NCI-H2107 treated with DMSO at 0.1 percent for 48 hours (cell line): ENCODE data around the gene ZFP90.

Source experiments
- DNase-seq: peaks from one replicate; lab custom pipeline; 2025; ENCODE audit not compliant: unreplicated experiment; lab: John Stamatoyannopoulos, UW

ZFP90 gene

DNA sequence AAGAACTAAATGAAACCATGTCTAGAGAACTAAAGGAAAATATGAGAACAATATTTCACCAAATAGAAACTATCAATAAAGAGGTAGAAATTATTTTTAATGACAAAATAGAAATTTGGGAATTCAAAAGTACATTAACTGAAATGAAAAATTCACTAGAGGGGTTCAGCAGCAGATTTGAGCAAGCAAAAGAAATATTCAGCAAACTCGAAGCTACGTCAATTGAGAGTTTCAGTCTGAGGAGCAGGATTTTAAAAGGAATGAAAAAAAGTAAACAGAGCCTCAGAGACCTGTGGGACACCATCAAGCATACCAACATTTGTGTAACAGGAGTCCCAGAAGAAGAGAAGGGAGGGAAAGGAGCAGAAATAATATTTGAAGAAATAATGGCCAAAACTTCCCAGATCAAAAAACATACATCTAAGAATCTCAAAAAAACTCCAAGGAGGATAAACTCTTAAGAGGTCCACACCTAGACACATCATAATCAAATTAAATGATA is 38.3 kb downstream of the ZFP90 start:
- no peak for DNase-seq

DNA sequence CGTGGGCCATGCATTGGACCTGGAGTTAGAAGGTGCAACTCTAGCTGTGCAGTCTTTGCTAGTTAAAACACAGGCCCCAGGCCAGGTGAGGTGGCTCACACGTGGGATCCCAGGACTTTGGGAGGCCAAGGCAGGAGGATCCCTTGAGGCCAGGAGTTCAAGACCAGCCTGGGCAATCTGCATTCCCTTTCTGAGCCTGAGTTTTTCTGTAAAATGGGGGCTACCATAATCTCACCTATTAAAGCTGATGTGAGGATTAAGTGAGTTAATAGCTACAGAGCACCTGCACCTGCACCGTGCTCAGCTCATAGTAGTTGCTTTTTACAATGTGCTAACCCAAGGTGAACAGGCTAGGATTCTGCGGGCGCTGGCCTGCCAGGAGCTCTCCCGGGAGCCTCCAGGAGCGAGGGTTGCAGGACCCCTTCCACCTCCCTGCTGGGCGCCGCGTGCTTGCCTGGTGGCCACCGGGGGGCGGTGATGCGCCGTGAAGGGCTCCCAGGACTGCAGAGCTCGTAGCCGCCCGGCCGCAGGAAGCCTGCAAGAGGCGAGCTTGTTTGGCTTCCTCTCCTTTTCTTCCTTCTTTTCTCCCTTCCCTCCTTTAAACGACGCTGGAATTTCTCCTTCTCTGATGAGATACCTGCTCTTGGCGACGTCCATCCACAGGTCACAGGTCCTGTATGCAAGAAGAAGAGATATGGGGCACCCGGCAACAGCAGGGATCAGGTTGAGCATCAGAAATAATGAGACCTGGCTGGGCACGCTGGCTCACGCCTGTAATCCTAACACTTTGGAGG is 51.3 kb downstream of the ZFP90 start:
- no peak for DNase-seq

DNA sequence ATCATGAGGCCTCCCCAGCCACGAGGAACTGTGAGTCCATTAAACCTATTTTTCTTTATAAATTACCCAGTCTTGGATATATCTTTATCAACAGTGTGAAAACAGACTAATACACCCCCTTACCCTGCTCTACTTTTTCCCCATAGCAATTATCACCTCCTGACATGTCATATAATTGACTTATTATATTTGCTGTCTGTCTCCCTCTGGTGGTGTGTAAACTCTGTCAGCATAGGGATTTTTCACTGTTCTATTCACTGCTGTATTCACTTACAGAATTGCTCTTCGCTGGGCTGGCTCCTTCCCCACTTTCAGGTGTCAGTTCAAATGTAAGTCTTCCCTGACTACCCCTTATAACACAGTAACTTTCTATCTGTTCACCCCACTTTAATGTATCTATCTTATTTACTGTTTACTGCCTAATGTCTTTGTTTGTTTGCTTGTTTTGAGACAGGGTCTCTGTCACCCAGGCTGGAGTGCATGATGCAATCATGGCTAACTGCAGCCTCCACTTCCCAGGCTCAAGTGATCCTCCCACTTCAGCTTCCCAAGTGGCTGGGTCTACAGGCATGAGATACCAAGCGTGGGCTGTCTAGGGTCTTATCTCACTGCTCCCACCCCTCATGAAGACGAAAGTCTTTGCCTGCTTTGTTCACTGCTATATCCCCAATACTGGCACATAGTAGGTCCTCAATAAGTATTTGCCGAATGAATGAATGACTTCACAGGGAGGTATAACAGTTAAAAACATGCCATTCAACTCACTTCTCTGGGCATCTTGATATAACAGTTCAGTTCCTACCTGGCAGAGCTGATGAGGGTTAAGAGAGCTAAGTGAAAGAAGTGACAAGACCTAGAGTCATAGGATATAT is 53.6 kb downstream of the ZFP90 start:
- DNase-seq, result no peak

DNA sequence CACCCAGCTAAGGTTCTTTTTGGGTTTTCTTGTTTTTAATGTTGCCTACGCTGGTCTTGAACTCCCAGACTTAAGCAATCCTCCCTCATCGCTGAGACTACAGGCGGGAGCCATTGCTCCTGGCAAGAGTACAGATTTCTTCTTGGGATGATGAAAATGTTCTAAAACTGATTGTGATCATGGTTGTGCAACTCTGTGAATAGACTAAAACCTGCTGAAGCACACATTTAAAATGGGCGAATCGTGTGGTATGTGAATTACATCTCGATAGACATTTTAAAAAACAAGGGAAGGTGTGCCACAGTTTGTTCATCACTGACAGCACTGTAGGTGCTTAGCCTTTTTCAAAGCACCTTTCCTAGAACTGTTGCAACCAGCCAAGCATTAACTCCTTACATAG is 57.2 kb downstream of the ZFP90 start:
- no peak for DNase-seq

DNA sequence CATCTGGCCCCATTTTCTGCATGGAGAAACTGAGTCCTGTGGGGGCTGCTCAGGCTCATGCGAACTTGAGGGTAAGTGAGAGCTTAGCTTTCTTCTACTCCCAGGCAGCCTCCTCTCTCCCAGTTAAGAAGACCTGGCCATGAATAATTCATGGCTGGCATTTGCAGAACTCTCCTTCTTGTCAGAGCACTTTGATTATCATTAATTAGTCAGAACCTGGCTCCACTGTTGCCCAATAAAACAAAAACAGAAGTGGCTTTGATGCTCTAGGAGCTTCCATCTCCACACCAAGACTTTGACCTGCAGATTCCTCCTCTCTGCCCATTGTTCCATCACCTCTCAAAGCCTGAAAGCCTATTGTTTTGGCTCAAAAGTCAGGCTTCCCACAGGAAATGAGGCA is 60.5 kb downstream of the ZFP90 start:
- no peak for DNase-seq

DNA sequence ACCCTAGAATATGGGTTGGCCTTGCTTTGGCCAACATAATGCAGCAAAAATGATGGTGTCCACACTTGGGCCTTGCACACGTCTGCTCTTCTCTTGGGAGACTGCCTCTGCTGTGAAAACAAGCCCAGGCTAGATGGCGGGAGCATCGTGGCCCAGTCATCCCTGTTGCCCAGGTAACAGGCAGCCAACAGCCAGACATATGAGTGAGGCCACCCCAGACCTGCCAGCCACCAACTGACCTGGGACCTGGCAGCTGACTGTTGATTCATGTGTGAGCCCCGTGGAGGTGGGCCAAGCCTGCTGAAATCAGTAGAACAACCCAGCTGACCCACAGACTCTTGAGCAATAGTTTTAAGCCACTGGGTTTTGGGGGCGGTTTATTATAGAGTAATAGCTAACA is 66.7 kb downstream of the ZFP90 start:
- DNase-seq, result no peak

DNA sequence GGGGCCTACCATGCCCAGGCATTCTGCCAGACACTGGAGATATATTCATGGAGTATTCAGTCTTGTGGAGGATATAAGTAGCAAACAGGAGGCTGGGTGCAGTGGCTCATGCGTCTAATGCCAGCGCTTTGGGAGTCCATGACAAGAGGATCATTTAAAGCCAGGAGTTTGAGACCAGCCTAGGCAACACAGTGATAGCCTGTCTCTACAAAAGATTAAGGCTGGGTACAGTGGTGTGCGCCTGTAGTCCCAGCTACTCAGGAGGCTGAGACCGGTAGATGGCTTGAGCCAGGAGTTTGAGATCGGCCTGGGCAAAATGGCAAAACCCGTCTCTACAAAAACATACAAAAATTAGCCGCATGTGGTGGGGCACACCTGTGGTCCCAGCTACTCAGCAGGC is 68.4 kb downstream of the ZFP90 start:
- DNase-seq, result no peak

DNA sequence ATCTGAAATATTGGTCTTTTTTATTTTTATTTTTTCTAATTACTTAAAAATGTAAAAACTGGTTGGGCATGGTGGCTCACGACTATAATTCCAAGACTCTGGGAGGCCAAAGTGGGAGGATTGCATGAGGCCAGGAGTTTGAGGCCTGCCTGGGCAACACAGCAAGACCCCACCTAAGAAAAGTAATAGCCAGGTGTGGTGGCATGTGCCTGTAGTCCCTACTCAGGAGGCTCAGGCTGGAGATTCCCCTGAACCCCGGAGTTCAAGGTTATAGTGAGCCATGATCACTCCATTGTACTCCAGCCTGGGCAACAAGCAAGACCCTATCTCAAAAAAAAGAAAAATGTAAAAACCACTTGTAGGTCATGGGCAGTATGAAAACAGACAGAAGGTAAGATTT is 69.2 kb downstream of the ZFP90 start:
- DNase-seq, result no peak

DNA sequence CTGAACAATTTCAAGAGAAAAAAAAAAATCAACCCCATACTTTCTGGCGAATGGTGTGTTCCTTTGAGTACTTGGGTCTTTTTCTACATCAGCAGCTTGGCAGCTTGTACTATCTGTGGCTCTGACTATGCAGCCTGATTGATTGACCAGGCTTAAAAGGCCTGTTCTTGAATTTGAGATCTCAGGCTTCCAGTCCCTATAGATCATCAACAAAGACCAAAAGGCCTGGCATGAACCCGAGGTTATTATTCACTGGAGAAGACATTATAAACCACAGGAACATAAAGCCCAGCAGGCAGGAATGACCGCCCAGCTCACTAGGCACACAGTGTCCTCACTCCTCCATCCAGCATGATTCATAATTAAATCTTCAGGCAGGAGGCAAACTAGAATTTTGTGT is 73.9 kb downstream of the ZFP90 start:
- DNase-seq, result no peak

DNA sequence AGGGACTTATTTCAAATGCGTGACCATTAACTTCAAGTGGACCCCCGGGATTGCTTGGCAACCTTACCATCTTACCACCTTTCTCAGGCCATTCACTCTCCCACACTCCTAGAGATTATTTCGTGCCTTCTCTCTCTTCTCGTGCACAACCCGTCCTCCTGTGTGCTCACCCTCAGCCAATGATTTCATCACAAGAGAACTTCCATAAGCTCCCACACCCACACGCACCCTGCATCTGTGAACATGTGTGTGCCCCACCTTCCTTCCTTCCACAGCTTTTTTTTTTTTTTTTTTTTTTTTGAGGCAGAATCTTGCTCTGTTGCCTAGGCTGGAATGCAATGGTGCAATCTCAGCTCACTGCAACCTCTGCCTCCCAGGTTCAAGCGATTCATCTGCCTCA is 78.6 kb downstream of the ZFP90 start:
- no peak for DNase-seq
